ENCODE measurements around the gene BOLA2B.
"Not testable (repeated sequence)": the region's sequence is repeated elsewhere in the genome, so short reads cannot be mapped to it uniquely, and the experiment has no call there.

GRCh38 chr16:30206252-30206651 is 12.8 kb upstream of the BOLA2B start:
- not testable (repeated sequence) for TF ChIP-seq CTCF (IDR thresholded peaks at IDR 0.05 in 2 of 3, conservative IDR thresholded peaks at IDR 0.05 in 1 of 3; ENCODE audit: insufficient read depth in 2 of 3, low read depth in 1 of 3, low read length in 3 of 3); RBM39 (optimal IDR thresholded peaks at IDR 0.05; ENCODE audit: low read depth, low read length); POLR2G (IDR thresholded peaks at IDR 0.05; ENCODE audit: low read depth, low read length); GATA2 (CRISPR knock-in tag; IDR thresholded peaks at IDR 0.05); POLR2AphosphoS5 (IDR thresholded peaks at IDR 0.05; ENCODE audit: control insufficient read depth, insufficient read depth, low read depth, low read length); RFX1 (IDR thresholded peaks at IDR 0.05); USF2 (CRISPR knock-in tag; IDR thresholded peaks at IDR 0.05); REST (IDR thresholded peaks at IDR 0.05; ENCODE audit: borderline replicate concordance); REST (CRISPR knock-in tag; IDR thresholded peaks at IDR 0.05; ENCODE audit: low read depth); E2F8 (IDR thresholded peaks at IDR 0.05; ENCODE audit: low read depth, partially characterized antibody); ETS1 (conservative IDR thresholded peaks at IDR 0.05; ENCODE audit: control insufficient read depth, low read depth, low read length); E4F1 (CRISPR knock-in tag; IDR thresholded peaks at IDR 0.05; ENCODE audit: borderline replicate concordance); FOS (IDR thresholded peaks at IDR 0.05; ENCODE audit: extremely low read depth, insufficient read length); NFRKB (IDR thresholded peaks at IDR 0.05; ENCODE audit: low read depth)
